K562 (cell line): ENCODE results near the gene VAC14. TPM values are rescaled to one million over a fixed set of nuclear protein-coding genes. Genes with fewer than 3 reads are reported as not detected.

Experiments used
- ATAC-seq: fragments of 200-7000 bp; cut with Tn5 transposase; 3 replicates; pipeline ENCODE4 v1.9.1; 2020; ENCODE audit warnings: moderate library complexity
- BruUV-seq: library from RNA; stranded (reverse); fragments of 400-500 nt; replicated peaks from 2 replicates; lab custom pipeline; 2021; lab: Mats Ljungman, UMichigan
- CTCF ChIA-PET: fragments of 300-600 bp; formaldehyde crosslinking; extraction: SDS; loops from one replicate; lab custom pipeline; 2021; ENCODE audit warnings: low intra/inter-chr PET ratio; lab: Yijun Ruan, JAX
- POLR2A ChIA-PET: fragments of 300-600, 350-650 bp; sonication (Branson Sonifier 250); formaldehyde crosslinking; extraction: SDS; loops from one replicate; lab custom pipeline; 2021; ENCODE audit warnings: antibody characterized with exemption, inconsistent platforms; lab: Yijun Ruan, JAX
- DNase-seq, 4 experiments: peaks; one replicate each; pipeline versions ENCODE4 v3.0.0 to v3.0.0-alpha.2; 2011 to 2018; ENCODE audit warnings: low spot score in 3 of 4, mixed read lengths in 3 of 4; ENCODE audit errors: extremely low read depth in 1 of 4
- FAIRE-seq: peaks from 2 replicates; lab custom pipeline; 2011; peaks lifted over from hg19 to GRCh38; lab: Jason Lieb, UNC
- H2AFZ ChIP-seq: 2 replicates; pipeline ENCODE4 v1.6.0; 2011; ENCODE audit warnings: low read depth, low read length, control low read depth, inconsistent platforms
- H3K27ac ChIP-seq: fragments of 200-600 bp; 3 replicates; pipeline ENCODE4 v1.8.0; 2011; ENCODE audit warnings: low read depth, mild to moderate bottlenecking, control low read depth, inconsistent platforms, low read length, moderate library complexity, mixed read lengths; ENCODE audit errors: extremely low read depth
- H3K27me3 ChIP-seq, 2 experiments: fragments of 300-600 bp in 1 of 2; 2 replicates in 1 of 2; 3 replicates in 1 of 2; pipeline versions ENCODE4 v1.6.0 to v1.8.0; 2011; ENCODE audit warnings: inconsistent platforms in 2 of 2, low read length in 2 of 2, mild to moderate bottlenecking in 1 of 2, mixed read lengths in 1 of 2, moderate library complexity in 1 of 2; ENCODE audit not compliant: control insufficient read depth in 2 of 2, insufficient read depth in 2 of 2
- H3K36me3 ChIP-seq: fragments of 300-600 bp; 3 replicates; pipeline ENCODE4 v1.8.0; 2011; ENCODE audit warnings: mild to moderate bottlenecking, low read length, inconsistent platforms; ENCODE audit not compliant: control insufficient read depth, insufficient read depth
- H3K4me1 ChIP-seq, 2 experiments: fragments of 200-600 bp in 1 of 2; replicated peaks in 1 of 2; 2 replicates in 1 of 2; 3 replicates in 1 of 2; pipeline versions ENCODE4 v1.5.1 to v1.8.0; 2011; ENCODE audit warnings: inconsistent platforms in 2 of 2, low read length in 2 of 2, mild to moderate bottlenecking in 1 of 2, mixed read lengths in 1 of 2, moderate library complexity in 1 of 2; ENCODE audit not compliant: control insufficient read depth in 2 of 2, insufficient read depth in 2 of 2
- H3K4me2 ChIP-seq: 2 replicates; pipeline ENCODE4 v1.6.1; 2011; ENCODE audit warnings: low read length, control low read depth, inconsistent platforms, mixed read lengths; ENCODE audit not compliant: insufficient read depth
- H3K4me3 ChIP-seq: fragments of 200-600 bp; sonication (generic), shearing (Covaris generic); 2 replicates; pipeline ENCODE4 v1.5.1; 2016; ENCODE audit warnings: control low read depth, inconsistent platforms
- H3K79me2 ChIP-seq: fragments of 200-600 bp; 3 replicates; pipeline ENCODE4 v1.8.0; 2011; ENCODE audit warnings: low read length, inconsistent platforms; ENCODE audit not compliant: control insufficient read depth, insufficient read depth
- H3K9ac ChIP-seq, 2 experiments: 2 replicates each; pipeline versions ENCODE4 v1.6.0 to v1.6.1; 2011; ENCODE audit warnings: low read depth in 2 of 2, low read length in 2 of 2, control low read depth in 1 of 2, inconsistent platforms in 1 of 2, mild to moderate bottlenecking in 1 of 2, mixed read lengths in 1 of 2; ENCODE audit not compliant: insufficient read depth in 1 of 2
- H3K9me1 ChIP-seq: one replicate; pipeline ENCODE4 v1.6.0; 2011; ENCODE audit warnings: inconsistent platforms, mild to moderate bottlenecking, low read length, moderate library complexity; ENCODE audit not compliant: control insufficient read depth, insufficient read depth
- H3K9me3 ChIP-seq: replicated peaks from 2 replicates; pipeline ENCODE4 v1.5.1; 2011; ENCODE audit warnings: low read depth, low read length, inconsistent platforms; ENCODE audit not compliant: control insufficient read depth, insufficient read depth
- H4K20me1 ChIP-seq: replicated peaks from 2 replicates; pipeline ENCODE4 v1.6.1; 2011; ENCODE audit warnings: low read length, inconsistent platforms, mixed read lengths; ENCODE audit not compliant: control insufficient read depth, insufficient read depth
- FOXK2 ChIP-seq, 2 experiments: fragments of 450-650 bp; IDR thresholded peaks in 1 of 2; conservative IDR thresholded peaks in 1 of 2; 2 replicates each; pipeline ENCODE4 v1.6.1; 2016; ENCODE audit warnings: low read depth in 2 of 2, mild to moderate bottlenecking in 1 of 2
- HDAC2 ChIP-seq: fragments of 450-650 bp; IDR thresholded peaks from 2 replicates; pipeline ENCODE4 v1.6.1; 2016; ENCODE audit warnings: mild to moderate bottlenecking
- MEF2A ChIP-seq: IDR thresholded peaks from 2 replicates; pipeline ENCODE4 v1.6.1; 2011; ENCODE audit warnings: low read depth, mild to moderate bottlenecking, low read length, moderate library complexity; ENCODE audit not compliant: control insufficient read depth
- SP1 ChIP-seq: sonication (generic); formaldehyde crosslinking; IDR thresholded peaks from 2 replicates; pipeline ENCODE4 v1.8.1; 2022; ENCODE audit warnings: mild to moderate bottlenecking, missing genetic modification reagents
- TAF1 ChIP-seq: IDR thresholded peaks from 2 replicates; pipeline ENCODE4 v1.6.1; 2011; ENCODE audit warnings: mild to moderate bottlenecking, low read length, moderate library complexity; ENCODE audit not compliant: insufficient read depth, control insufficient read depth, severe bottlenecking; ENCODE audit errors: extremely low read depth
- ZFPM2 ChIP-seq: fragments of 250-450 bp; sonication (Bioruptor Pico); IDR thresholded peaks from 2 replicates; pipeline ENCODE4 v1.5.1; 2022; ENCODE audit warnings: mild to moderate bottlenecking
- ZNF232 ChIP-seq: sonication (generic); formaldehyde crosslinking; IDR thresholded peaks from 2 replicates; pipeline ENCODE4 v1.8.0; 2022; ENCODE audit warnings: mild to moderate bottlenecking, missing genetic modification reagents
- ZNF436 ChIP-seq: fragments of 250-450, 450-650 bp; sonication (Bioruptor Pico); formaldehyde crosslinking; IDR thresholded peaks from 2 replicates; pipeline ENCODE4 v1.7.0; 2020; ENCODE audit warnings: mild to moderate bottlenecking
- WGBS: fragments of 100-300 bp; shearing (Covaris generic); methylation state at CpG from one replicate; pipeline ENCODE4 v1.1.6; 2016; ENCODE audit warnings: low coverage, mixed read lengths; ENCODE audit not compliant: insufficient coverage; ENCODE audit errors: missing lambda C conversion rate; 5-methylcytosine and 5-hydroxymethylcytosine counted together
- in situ Hi-C: fragments of 300-500 bp; cut with MboI; formaldehyde crosslinking; loops from 4 replicates; pipeline ENCODE4 v1.15.0; 2018; ENCODE audit warnings: inconsistent platforms, mixed read lengths
- intact Hi-C: fragments of 100-400 bp; cut with micrococcal nuclease; formaldehyde crosslinking; loops from 2 replicates; pipeline ENCODE4 v1.14.2; 2022
- polyA plus RNA-seq, 8 experiments: library from polyadenylated mRNA; depleted of rRNA in 4 of 8; stranded (reverse) in 5 of 8; unstranded in 3 of 8; fragments of >200 nt; fragmentation: Nextera tagmentation in 2 of 8; fragmentation: Illumina TruSeq in 1 of 8; extraction: Ambion mirVana in 2 of 8; extraction: Trizol in 1 of 8; gene quantifications; 2 replicates each; pipeline versions ENCODE4 v1.2.1 to v1.2.3, GENCODE V29; 2011 to 2014; ENCODE audit warnings: inconsistent platforms in 1 of 8, missing spikeins in 1 of 8
- total RNA-seq, 7 experiments: library from RNA; depleted of rRNA in 6 of 7; stranded (reverse); fragments of >200 nt in 6 of 7; fragmentation: Illumina TruSeq in 2 of 7; extraction: Trizol in 2 of 7; gene quantifications; 2 replicates each; pipeline versions ENCODE4 v1.2.1 to v1.2.3, GENCODE V29; 2011 to 2021; ENCODE audit warnings: low replicate concordance in 1 of 7
- TF ChIP-seq, protein P1 (sequence below): fragments of 250-450 bp; sonication (Bioruptor Pico); IDR thresholded peaks from 2 replicates; pipeline ENCODE4 v1.9.0; 2021; ENCODE audit warnings: mild to moderate bottlenecking, inconsistent platforms
- TF ChIP-seq, protein P2 (sequence below): sonication (generic); formaldehyde crosslinking; IDR thresholded peaks from 2 replicates; pipeline ENCODE4 v1.8.0; 2023; ENCODE audit warnings: mild to moderate bottlenecking, missing genetic modification reagents
- TF ChIP-seq, protein P3 (sequence below): IDR thresholded peaks from 2 replicates; pipeline ENCODE4 v1.6.1; 2016; ENCODE audit warnings: missing genetic modification characterization, missing compliant biosample characterization
- TF ChIP-seq, protein P4 (sequence below): IDR thresholded peaks from 2 replicates; pipeline ENCODE4 v1.6.1; 2011; ENCODE audit warnings: borderline replicate concordance, low read depth, mild to moderate bottlenecking, moderate library complexity, low read length; ENCODE audit not compliant: insufficient read depth, poor library complexity, severe bottlenecking

The VAC14 gene
- total and polyA plus RNA-seq, 9 of the 15 experiments (the other 6 are each of a cell fraction or from before 2014, with no cell fraction given): 1.3 to 41.6 (median 26.6) TPM

DNA sequence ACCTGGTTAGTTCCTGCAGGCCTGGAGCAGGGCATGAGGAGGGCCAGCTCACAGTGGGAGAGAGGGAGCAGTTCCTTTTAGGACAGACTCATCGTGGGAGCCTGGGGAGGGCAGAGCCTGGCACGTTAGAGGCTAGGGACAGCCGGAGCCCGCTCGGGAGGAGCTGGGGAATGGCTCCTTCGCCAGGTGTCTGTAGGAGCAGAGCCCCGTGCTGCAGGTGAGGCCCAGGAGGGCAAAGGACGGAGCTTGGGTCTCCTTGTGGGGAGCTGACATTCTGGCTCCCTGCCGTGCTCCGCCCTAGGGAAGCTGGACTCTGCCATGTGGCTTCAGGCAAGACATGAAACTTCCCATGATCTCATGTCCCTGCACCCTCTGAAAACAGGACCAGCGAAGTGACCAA, 96.4 kb downstream of the VAC14 start:
- no peak for ATAC-seq
- 87% methylated on average over 11 of the region's 11 CpGs for WGBS
- BruUV-seq: no TSS peak
- Histone ChIP-seq H3K27me3 (no peaks in the 10 kb centered on the region), H3K79me2 (no peaks in the 10 kb centered on the region), H4K20me1 (no peaks in the 10 kb centered on the region), H3K36me3 (0 out of 3 replicates have a peak, but pooled peaks cover 2% of the 10 kb centered on the region), H2AFZ (no peak overlapping the region), H3K4me3 (no peak overlapping the region), H3K9me1 (peaks cover 4% of the 10 kb centered on the region), H3K4me1 (peaks cover 3 to 54% of the 10 kb centered on the region in 2 experiments; a peak in 3 of 5 replicates), H3K27ac (no peak overlapping the region), H3K4me2 (no peak overlapping the region), H3K9me3 (no peaks in the 10 kb centered on the region), H3K9ac (peak overlapping the region in 1 of 2 experiments; percentile 79; a peak in 2 of 4 replicates)
- in situ Hi-C loops (no loop called here), intact Hi-C loops (no loop called here)
- FAIRE-seq: no peak
- POLR2A ChIA-PET: interaction anchor here (1.2 kb wide), 1 partner anchor 9 kb away, joined by 3 read pairs; no protein-coding TSS in a partner anchor
- DNase-seq: no peak
- CTCF ChIA-PET: no interaction called here
- TF ChIP-seq, protein P1, sequence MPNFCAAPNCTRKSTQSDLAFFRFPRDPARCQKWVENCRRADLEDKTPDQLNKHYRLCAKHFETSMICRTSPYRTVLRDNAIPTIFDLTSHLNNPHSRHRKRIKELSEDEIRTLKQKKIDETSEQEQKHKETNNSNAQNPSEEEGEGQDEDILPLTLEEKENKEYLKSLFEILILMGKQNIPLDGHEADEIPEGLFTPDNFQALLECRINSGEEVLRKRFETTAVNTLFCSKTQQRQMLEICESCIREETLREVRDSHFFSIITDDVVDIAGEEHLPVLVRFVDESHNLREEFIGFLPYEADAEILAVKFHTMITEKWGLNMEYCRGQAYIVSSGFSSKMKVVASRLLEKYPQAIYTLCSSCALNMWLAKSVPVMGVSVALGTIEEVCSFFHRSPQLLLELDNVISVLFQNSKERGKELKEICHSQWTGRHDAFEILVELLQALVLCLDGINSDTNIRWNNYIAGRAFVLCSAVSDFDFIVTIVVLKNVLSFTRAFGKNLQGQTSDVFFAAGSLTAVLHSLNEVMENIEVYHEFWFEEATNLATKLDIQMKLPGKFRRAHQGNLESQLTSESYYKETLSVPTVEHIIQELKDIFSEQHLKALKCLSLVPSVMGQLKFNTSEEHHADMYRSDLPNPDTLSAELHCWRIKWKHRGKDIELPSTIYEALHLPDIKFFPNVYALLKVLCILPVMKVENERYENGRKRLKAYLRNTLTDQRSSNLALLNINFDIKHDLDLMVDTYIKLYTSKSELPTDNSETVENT (CRISPR knock-in tag): no peak
- TF ChIP-seq HDAC2 (no peak), SP1 (CRISPR knock-in tag) (no peak), MEF2A (no peak), ZNF436 (CRISPR knock-in tag) (no peak), ZFPM2 (CRISPR knock-in tag) (no peak), FOXK2 (conservative IDR thresholded peaks at IDR 0.05 in 1 of 2, IDR thresholded peaks at IDR 0.05 in 1 of 2; ENCODE audit: low read depth in 2 of 2) (no peak), TAF1 (no peak), ZNF232 (CRISPR knock-in tag) (no peak)
- TF ChIP-seq, protein P2, sequence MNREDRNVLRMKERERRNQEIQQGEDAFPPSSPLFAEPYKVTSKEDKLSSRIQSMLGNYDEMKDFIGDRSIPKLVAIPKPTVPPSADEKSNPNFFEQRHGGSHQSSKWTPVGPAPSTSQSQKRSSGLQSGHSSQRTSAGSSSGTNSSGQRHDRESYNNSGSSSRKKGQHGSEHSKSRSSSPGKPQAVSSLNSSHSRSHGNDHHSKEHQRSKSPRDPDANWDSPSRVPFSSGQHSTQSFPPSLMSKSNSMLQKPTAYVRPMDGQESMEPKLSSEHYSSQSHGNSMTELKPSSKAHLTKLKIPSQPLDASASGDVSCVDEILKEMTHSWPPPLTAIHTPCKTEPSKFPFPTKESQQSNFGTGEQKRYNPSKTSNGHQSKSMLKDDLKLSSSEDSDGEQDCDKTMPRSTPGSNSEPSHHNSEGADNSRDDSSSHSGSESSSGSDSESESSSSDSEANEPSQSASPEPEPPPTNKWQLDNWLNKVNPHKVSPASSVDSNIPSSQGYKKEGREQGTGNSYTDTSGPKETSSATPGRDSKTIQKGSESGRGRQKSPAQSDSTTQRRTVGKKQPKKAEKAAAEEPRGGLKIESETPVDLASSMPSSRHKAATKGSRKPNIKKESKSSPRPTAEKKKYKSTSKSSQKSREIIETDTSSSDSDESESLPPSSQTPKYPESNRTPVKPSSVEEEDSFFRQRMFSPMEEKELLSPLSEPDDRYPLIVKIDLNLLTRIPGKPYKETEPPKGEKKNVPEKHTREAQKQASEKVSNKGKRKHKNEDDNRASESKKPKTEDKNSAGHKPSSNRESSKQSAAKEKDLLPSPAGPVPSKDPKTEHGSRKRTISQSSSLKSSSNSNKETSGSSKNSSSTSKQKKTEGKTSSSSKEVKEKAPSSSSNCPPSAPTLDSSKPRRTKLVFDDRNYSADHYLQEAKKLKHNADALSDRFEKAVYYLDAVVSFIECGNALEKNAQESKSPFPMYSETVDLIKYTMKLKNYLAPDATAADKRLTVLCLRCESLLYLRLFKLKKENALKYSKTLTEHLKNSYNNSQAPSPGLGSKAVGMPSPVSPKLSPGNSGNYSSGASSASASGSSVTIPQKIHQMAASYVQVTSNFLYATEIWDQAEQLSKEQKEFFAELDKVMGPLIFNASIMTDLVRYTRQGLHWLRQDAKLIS (CRISPR knock-in tag): no peak
- TF ChIP-seq, protein P3, sequence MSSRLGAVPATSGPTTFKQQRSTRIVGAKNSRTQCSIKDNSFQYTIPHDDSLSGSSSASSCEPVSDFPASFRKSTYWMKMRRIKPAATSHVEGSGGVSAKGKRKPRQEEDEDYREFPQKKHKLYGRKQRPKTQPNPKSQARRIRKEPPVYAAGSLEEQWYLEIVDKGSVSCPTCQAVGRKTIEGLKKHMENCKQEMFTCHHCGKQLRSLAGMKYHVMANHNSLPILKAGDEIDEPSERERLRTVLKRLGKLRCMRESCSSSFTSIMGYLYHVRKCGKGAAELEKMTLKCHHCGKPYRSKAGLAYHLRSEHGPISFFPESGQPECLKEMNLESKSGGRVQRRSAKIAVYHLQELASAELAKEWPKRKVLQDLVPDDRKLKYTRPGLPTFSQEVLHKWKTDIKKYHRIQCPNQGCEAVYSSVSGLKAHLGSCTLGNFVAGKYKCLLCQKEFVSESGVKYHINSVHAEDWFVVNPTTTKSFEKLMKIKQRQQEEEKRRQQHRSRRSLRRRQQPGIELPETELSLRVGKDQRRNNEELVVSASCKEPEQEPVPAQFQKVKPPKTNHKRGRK (tag): no peak
- TF ChIP-seq, protein P4, sequence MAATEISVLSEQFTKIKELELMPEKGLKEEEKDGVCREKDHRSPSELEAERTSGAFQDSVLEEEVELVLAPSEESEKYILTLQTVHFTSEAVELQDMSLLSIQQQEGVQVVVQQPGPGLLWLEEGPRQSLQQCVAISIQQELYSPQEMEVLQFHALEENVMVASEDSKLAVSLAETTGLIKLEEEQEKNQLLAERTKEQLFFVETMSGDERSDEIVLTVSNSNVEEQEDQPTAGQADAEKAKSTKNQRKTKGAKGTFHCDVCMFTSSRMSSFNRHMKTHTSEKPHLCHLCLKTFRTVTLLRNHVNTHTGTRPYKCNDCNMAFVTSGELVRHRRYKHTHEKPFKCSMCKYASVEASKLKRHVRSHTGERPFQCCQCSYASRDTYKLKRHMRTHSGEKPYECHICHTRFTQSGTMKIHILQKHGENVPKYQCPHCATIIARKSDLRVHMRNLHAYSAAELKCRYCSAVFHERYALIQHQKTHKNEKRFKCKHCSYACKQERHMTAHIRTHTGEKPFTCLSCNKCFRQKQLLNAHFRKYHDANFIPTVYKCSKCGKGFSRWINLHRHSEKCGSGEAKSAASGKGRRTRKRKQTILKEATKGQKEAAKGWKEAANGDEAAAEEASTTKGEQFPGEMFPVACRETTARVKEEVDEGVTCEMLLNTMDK: no peak
